OCI-LY1 (cell line): ENCODE data around the gene PTPMT1.
A peak's percentile ranks its signal among the peaks of the same experiment; 100 is the strongest.

Experiments
- EZH2 ChIP-seq: fragments of 200-600 bp; sonication (generic), shearing (Covaris generic); IDR thresholded peaks from 2 replicates; pipeline ENCODE4 v1.8.0; 2017; ENCODE audit warnings: borderline replicate concordance, mixed run types, mild to moderate bottlenecking, antibody characterized with exemption, low read length, moderate library complexity, mixed read lengths
- TF ChIP-seq, protein P1 (sequence below): fragments of 200-600 bp; sonication (generic), shearing (Covaris generic); IDR thresholded peaks from 2 replicates; pipeline ENCODE4 v1.5.1; 2017; ENCODE audit warnings: mild to moderate bottlenecking, antibody characterized with exemption, low read length, moderate library complexity, mixed read lengths

DNA sequence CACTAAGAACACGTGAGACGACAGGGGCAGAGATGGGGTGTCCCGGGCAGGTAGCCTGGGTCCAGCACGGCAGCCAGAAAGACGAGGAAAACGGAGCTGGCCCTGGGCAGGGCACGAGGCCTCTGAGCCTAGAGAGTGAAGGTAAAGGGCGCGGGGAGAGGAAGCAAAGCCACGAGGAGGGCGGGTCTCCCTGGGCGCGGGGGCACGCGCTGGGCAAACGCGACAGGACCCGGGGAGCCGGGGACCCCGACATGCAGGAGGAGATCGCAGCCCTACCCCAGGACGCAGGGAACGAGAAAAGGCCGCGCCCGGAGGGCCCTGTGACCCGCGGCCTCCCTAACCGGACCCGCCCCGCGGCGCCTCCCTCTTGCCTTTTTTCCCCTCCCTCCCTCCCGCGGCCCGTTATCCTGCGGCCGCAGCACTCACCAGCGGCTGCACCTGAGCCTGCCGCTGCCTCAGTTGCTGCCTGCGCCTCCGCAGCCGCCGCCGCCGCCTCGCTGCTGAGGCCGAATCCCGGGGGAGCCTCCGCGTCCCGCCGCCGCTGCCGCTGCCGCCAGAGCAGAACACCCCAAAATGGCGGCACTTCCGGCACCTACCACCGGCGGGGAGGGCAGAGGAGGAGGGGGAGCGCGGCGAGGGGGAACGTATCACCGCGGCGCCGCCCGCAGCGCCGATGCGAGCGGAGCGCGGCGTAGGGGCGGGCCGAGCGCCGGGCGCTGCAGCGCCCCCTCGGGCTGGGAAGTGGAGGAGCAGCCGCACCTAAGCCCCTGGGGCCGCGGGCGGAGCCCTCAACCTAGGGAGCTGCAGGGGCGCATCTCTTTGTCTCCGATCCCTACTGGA, 12.6 kb upstream of the PTPMT1 start, which contains the start of gene CELF1:
- TF ChIP-seq, protein P1, sequence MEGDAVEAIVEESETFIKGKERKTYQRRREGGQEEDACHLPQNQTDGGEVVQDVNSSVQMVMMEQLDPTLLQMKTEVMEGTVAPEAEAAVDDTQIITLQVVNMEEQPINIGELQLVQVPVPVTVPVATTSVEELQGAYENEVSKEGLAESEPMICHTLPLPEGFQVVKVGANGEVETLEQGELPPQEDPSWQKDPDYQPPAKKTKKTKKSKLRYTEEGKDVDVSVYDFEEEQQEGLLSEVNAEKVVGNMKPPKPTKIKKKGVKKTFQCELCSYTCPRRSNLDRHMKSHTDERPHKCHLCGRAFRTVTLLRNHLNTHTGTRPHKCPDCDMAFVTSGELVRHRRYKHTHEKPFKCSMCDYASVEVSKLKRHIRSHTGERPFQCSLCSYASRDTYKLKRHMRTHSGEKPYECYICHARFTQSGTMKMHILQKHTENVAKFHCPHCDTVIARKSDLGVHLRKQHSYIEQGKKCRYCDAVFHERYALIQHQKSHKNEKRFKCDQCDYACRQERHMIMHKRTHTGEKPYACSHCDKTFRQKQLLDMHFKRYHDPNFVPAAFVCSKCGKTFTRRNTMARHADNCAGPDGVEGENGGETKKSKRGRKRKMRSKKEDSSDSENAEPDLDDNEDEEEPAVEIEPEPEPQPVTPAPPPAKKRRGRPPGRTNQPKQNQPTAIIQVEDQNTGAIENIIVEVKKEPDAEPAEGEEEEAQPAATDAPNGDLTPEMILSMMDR = peak; percentile 73
- no peak for TF ChIP-seq EZH2
